NT2/D1 (cell line): Measurements from ENCODE around the gene IL20.
A peak's percentile ranks its signal among the peaks of the same experiment; 100 is the strongest.

Source experiments
- DNase-seq: peaks from one replicate; pipeline ENCODE4 v3.0.0-alpha.2; 2011; ENCODE audit warnings: low read depth, low spot score
- H3K27me3 ChIP-seq: 2 replicates; pipeline ENCODE4 v1.6.0; 2011; ENCODE audit warnings: mild to moderate bottlenecking; ENCODE audit not compliant: insufficient read length, insufficient read depth
- H3K36me3 ChIP-seq: 2 replicates; pipeline ENCODE4 v1.6.1; 2011; ENCODE audit warnings: mild to moderate bottlenecking, low read length, mixed read lengths; ENCODE audit not compliant: insufficient read depth, insufficient read length
- H3K4me1 ChIP-seq: 2 replicates; pipeline ENCODE4 v1.5.1; 2011; ENCODE audit not compliant: insufficient read depth, insufficient read length
- H3K4me3 ChIP-seq: 2 replicates; pipeline ENCODE4 v1.5.1; 2011; ENCODE audit warnings: low read depth; ENCODE audit not compliant: insufficient read length
- H3K9ac ChIP-seq: 2 replicates; pipeline ENCODE4 v1.6.0; 2011; ENCODE audit warnings: low read depth; ENCODE audit not compliant: insufficient read length
- H3K9me3 ChIP-seq: 2 replicates; pipeline ENCODE4 v1.5.1; 2011; ENCODE audit warnings: mild to moderate bottlenecking, low read length; ENCODE audit not compliant: insufficient read depth
- SUZ12 ChIP-seq: IDR thresholded peaks from 2 replicates; pipeline ENCODE4 v1.6.1; 2011; ENCODE audit not compliant: insufficient read length, insufficient read depth; ENCODE audit errors: extremely low read depth
- YY1 ChIP-seq: IDR thresholded peaks from 2 replicates; pipeline ENCODE4 v1.6.1; 2011; ENCODE audit not compliant: insufficient read length, insufficient read depth
- ZNF274 ChIP-seq: IDR thresholded peaks from 2 replicates; pipeline ENCODE4 v1.6.1; 2011; ENCODE audit warnings: mild to moderate bottlenecking, low read depth, low read length

The IL20 gene

DNA sequence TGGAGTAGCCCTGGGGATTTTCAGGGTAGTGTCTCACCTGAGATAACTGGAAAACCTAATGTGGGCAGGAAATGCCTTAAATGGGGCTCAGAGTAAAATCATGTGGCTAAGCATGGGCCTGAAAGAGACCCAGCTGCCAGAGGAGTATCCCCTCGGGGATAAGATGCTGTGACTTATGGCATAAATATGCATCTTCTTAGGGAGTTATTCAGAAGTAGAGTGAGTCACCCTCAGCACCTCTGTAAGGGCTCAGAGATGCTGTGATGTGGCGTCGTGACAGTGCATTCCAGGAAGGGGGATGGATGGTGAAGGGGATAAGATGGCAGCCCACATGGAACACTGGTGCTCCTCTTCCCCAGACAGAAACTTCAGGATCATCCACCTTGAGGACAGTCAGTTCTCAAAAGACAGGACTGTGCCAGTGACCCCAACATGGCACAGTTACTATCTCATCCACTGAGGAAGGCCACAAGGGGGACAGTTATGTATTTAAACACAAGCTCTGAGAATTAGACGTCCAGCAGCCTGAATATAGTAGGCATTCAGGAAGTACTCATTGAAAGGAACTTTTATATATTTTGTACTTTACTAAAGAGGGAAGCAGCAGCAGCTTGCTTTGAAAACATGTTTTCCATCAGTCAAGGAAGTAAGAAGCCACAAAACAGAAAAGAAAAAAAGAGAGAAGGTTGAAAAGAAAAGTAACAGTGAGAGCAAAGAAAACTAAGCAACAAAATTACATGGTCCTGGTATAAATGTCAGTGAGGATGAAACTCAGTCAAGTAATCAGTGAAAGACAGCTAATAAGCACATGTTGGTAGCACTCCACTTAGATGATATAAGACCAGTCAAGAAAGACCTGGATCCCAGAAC lies 40.1 kb downstream of the IL20 start:
- peaks cover 30% of the 10 kb centered on the region for H3K27me3 ChIP-seq
- no peaks in the 10 kb centered on the region for H3K9me3 ChIP-seq
- H3K9ac ChIP-seq, result no peak overlapping the region
- H3K4me3 ChIP-seq, result no peak overlapping the region
- peaks cover 3% of the 10 kb centered on the region for H3K36me3 ChIP-seq
- no peak for DNase-seq
- TF ChIP-seq YY1 (no peak), ZNF274 (no peak), SUZ12 (no peak)
- peaks cover 2% of the 10 kb centered on the region for H3K4me1 ChIP-seq

DNA sequence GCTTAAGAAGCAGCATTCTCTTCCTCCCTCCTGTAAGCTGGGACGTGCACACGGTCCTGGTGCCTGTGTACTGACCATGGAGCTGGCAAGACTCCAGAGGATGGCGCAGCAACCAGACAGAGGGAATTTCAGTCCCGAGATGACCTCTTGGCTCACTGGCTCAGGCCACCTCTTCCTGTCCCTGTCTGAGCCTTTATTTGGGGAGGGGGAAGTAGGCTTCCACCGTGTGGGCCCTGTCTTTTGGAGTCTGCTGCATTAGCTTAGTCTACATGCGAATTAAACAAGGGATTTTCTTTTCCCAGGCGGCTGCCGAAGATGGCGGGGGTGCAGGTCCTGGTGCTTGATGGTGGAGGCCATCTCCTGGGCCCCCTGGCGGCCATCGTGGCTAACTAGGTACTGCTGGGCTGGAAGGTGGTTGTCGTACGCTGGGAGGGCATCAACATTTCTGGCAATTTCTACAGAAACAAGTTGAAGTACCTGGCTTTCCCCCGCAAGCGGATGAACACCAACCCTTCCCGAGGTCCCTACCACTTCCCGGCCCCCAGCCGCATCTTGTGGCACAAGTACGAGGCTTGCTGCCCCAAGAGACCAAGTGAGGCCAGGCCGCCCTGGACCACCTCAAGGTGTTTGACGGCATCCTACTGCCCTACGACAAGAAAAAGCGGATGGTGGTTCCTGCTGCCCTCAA lies 42.0 kb downstream of the IL20 start:
- H3K9me3 ChIP-seq, result no peaks in the 10 kb centered on the region
- H3K4me1 ChIP-seq, result peaks cover 2% of the 10 kb centered on the region
- peaks cover 34% of the 10 kb centered on the region for H3K27me3 ChIP-seq
- H3K9ac ChIP-seq, result no peak overlapping the region
- peaks cover 3% of the 10 kb centered on the region for H3K36me3 ChIP-seq
- DNase-seq, result peak; percentile 63
- TF ChIP-seq SUZ12 (no peak), YY1 (peak; percentile 32), ZNF274 (no peak)
- H3K4me3 ChIP-seq, result no peak overlapping the region

DNA sequence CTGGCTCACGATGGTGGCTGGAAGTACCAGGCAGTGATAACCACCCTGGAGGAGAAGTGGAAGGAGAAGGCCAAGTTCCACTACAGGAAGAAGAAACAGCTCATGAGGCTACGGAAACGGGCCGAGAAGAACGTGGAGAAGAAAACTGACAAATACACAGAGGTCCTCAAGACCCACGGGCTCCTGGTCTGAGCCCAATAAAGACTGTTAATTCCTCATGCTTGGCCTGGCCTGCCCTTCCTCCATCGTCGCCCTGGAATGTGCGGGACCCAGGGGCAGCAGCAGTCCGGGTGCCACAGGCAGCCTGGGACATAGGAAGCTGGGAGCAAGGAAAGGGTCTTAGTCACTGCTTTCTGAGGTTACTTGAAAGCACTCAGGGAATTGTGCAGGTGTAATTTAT lies 42.6 kb downstream of the IL20 start:
- peaks cover 3% of the 10 kb centered on the region for H3K36me3 ChIP-seq
- no peak overlapping the region for H3K9ac ChIP-seq
- no peak for DNase-seq
- no peak overlapping the region for H3K4me3 ChIP-seq
- no peaks in the 10 kb centered on the region for H3K9me3 ChIP-seq
- TF ChIP-seq SUZ12, result no peak
- TF ChIP-seq ZNF274, result no peak
- no peak for TF ChIP-seq YY1
- H3K4me1 ChIP-seq, result peaks cover 2% of the 10 kb centered on the region
- peaks cover 40% of the 10 kb centered on the region for H3K27me3 ChIP-seq

DNA sequence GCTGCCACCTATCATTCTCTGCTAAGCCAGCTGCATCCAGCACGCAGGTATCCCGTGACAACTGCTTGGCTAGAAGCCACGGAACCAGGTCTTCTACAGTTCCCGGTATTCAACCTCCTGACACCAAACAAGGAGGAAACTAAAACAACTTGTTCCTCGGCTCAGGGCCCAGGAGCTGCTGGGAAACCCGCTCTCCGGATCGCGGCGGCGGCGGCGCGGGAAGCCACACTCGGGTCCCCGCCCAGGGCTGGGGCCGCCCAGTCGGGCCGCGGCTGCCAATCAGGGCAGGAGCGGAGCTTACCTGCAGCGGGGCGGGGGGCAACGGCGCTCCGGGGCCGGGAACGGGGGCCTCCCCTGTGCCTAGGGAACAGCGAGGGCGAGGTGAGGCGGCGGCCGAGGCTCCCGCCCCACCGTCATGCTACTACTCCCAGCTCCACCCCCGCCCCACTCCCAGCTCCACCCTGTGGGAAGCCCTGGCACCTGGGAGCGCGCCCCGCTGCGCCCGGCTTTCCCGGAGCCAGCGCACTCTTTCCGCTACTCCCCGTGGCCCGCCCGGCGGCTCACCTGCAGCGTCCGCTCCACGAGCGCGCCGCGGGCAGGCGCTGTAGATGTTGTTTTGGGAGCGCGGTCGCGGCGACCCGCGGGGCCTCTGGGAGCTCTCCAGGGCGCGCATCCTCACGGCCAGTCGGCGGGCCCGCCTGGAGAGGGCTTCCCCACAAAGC lies 43.9 kb downstream of the IL20 start:
- Histone ChIP-seq H3K4me3 (peak overlapping the region; percentile 52), H3K9me3 (no peaks in the 10 kb centered on the region), H3K9ac (peak overlapping the region; percentile 62), H3K4me1 (peaks cover 2% of the 10 kb centered on the region), H3K27me3 (peaks cover 46% of the 10 kb centered on the region), H3K36me3 (peaks cover 3% of the 10 kb centered on the region)
- no peak for TF ChIP-seq ZNF274
- no peak for DNase-seq

DNA sequence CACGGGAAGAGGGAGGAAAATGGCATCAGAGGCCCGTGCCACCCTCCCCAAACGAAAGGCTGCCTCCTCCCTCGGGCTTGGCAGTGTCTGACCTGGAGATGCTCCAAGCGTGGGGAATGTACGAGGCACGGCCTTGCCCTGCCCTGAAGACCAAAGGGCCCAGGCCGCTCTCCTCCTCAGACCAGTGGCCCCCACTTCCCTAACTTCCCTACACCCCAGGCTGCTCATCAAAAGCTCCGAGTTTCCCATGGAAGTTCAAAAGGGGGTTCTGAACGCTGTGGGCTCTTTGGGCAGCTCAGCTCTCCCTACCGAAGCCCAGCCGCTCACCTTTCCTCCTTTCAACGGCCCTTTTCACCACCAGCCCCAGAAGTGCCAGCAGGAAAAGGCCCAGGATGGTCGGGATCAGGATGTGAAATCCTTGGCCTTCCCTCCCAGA lies 44.5 kb downstream of the IL20 start:
- DNase-seq, result no peak
- no peaks in the 10 kb centered on the region for H3K9me3 ChIP-seq
- peaks cover 2% of the 10 kb centered on the region for H3K4me1 ChIP-seq
- H3K27me3 ChIP-seq, result peaks cover 46% of the 10 kb centered on the region
- no peak for TF ChIP-seq SUZ12
- TF ChIP-seq ZNF274, result no peak
- TF ChIP-seq YY1, result no peak
- H3K9ac ChIP-seq, result peak overlapping the region; percentile 62
- H3K36me3 ChIP-seq, result no peaks in the 10 kb centered on the region
- H3K4me3 ChIP-seq, result peak overlapping the region; percentile 52

DNA sequence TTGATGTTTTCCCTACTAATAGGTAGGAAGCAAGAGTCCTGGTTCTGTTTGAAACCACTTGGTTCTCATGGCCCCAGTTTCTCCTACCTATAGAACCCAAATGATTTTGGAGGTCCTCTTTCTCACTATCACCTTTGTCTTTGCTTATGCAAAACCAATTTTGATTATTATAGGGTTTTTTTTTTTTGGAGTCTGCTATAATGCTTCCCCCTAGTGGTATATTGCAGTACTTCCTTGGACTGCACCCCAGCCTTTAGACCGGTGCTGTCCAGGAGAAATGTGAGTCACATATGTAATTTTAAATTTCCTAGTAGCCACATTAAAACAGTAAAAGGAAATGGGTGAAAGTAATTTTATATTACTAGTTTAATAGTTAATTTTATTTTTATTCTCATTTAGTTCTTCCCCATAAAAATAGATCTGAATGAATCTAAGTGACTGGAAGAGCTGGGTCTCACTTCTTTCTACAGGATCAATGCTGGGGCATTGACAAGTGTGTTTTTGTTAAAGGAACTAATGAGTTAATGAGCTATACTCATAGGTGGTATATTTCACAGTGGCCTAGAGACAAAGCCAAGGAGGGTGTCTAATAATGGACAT lies 45.7 kb downstream of the IL20 start:
- DNase-seq, result no peak
- H3K9ac ChIP-seq, result no peak overlapping the region
- H3K4me1 ChIP-seq, result peaks cover 2% of the 10 kb centered on the region
- peaks cover 47% of the 10 kb centered on the region for H3K27me3 ChIP-seq
- no peaks in the 10 kb centered on the region for H3K9me3 ChIP-seq
- H3K36me3 ChIP-seq, result no peaks in the 10 kb centered on the region
- TF ChIP-seq YY1 (no peak), ZNF274 (no peak), SUZ12 (no peak)
- H3K4me3 ChIP-seq, result no peak overlapping the region
